ENCODE data around the gene VAMP5. TPM values are rescaled to one million over a fixed set of nuclear protein-coding genes. Genes with fewer than 3 reads are reported as not detected.

The VAMP5 gene
- total and polyA plus RNA-seq, 4 donors = 9.7 to 74.6 (median 40.2) TPM

DNA sequence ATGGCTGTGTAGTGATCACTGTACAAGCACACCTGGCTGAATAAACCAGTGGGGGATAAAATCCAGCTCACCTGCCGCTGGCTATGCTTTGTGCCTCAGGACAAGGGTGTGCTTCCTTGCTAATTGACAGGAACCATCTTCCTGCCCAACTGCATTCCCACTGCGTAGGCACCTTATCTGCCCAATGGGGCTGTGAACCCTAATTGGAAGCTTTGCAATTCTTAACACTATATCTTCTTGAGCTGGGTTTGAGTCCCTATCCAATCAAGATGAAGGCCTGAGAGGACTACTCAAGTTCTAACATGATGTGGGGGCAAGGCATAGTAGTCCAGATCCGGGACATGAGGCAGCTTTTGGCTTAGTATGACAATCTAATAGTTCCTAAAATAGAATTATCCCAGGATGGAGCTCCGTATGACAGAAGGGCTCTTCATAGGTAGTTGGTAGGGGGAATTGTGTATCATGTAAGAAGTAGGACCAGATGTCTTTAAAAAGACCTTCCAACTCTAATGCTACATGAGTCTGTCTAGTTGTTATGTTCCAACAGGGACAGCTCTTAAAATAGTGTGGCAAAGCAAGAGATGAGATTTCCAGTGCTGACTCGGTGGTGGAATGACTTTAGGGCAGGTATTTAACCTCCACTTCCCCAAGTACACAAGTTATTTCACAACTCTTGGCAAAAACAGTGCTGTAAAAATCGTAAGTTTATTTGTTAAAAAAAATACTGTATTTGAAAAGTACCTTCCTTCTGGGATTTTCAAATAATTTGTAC is 20.5 kb downstream of the VAMP5 start:
- TF ChIP-seq, protein P1, sequence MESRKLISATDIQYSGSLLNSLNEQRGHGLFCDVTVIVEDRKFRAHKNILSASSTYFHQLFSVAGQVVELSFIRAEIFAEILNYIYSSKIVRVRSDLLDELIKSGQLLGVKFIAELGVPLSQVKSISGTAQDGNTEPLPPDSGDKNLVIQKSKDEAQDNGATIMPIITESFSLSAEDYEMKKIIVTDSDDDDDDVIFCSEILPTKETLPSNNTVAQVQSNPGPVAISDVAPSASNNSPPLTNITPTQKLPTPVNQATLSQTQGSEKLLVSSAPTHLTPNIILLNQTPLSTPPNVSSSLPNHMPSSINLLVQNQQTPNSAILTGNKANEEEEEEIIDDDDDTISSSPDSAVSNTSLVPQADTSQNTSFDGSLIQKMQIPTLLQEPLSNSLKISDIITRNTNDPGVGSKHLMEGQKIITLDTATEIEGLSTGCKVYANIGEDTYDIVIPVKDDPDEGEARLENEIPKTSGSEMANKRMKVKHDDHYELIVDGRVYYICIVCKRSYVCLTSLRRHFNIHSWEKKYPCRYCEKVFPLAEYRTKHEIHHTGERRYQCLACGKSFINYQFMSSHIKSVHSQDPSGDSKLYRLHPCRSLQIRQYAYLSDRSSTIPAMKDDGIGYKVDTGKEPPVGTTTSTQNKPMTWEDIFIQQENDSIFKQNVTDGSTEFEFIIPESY (IDR thresholded peaks at IDR 0.05) = no peak
- TF ChIP-seq NR2F2 (IDR thresholded peaks at IDR 0.05) (no peak), YY1 (IDR thresholded peaks at IDR 0.05) (no peak), RXRA (IDR thresholded peaks at IDR 0.05) (peak in 1 of 2 donors; percentile 50), FOXA1 (IDR thresholded peaks at IDR 0.05) (no peak), JUND (IDR thresholded peaks at IDR 0.05) (no peak), FOXA2 (IDR thresholded peaks at IDR 0.05) (peak; percentile 71), GABPA (IDR thresholded peaks at IDR 0.05 in 1 of 2, conservative IDR thresholded peaks at IDR 0.05 in 1 of 2) (peak in 1 of 2 donors; percentile 11), HNF4G (IDR thresholded peaks at IDR 0.05) (no peak), RAD21 (IDR thresholded peaks at IDR 0.05) (peak; percentile 7 to 29), HNF4A (conservative IDR thresholded peaks at IDR 0.05) (peak; percentile 7 to 53), EGR1 (IDR thresholded peaks at IDR 0.05; ENCODE audit: low read depth in 2 of 2) (no peak), TAF1 (conservative IDR thresholded peaks at IDR 0.05) (no peak), SP1 (IDR thresholded peaks at IDR 0.05) (no peak)
- TF ChIP-seq, protein P2, sequence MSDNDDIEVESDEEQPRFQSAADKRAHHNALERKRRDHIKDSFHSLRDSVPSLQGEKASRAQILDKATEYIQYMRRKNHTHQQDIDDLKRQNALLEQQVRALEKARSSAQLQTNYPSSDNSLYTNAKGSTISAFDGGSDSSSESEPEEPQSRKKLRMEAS (IDR thresholded peaks at IDR 0.05) = no peak
- TF ChIP-seq, protein P3, sequence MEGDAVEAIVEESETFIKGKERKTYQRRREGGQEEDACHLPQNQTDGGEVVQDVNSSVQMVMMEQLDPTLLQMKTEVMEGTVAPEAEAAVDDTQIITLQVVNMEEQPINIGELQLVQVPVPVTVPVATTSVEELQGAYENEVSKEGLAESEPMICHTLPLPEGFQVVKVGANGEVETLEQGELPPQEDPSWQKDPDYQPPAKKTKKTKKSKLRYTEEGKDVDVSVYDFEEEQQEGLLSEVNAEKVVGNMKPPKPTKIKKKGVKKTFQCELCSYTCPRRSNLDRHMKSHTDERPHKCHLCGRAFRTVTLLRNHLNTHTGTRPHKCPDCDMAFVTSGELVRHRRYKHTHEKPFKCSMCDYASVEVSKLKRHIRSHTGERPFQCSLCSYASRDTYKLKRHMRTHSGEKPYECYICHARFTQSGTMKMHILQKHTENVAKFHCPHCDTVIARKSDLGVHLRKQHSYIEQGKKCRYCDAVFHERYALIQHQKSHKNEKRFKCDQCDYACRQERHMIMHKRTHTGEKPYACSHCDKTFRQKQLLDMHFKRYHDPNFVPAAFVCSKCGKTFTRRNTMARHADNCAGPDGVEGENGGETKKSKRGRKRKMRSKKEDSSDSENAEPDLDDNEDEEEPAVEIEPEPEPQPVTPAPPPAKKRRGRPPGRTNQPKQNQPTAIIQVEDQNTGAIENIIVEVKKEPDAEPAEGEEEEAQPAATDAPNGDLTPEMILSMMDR (IDR thresholded peaks at IDR 0.05; ENCODE audit: low read depth, low read length, missing input control) = no peak
- TF ChIP-seq, protein P4, sequence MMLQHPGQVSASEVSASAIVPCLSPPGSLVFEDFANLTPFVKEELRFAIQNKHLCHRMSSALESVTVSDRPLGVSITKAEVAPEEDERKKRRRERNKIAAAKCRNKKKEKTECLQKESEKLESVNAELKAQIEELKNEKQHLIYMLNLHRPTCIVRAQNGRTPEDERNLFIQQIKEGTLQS (IDR thresholded peaks at IDR 0.05) = no peak
- TF ChIP-seq, protein P5, sequence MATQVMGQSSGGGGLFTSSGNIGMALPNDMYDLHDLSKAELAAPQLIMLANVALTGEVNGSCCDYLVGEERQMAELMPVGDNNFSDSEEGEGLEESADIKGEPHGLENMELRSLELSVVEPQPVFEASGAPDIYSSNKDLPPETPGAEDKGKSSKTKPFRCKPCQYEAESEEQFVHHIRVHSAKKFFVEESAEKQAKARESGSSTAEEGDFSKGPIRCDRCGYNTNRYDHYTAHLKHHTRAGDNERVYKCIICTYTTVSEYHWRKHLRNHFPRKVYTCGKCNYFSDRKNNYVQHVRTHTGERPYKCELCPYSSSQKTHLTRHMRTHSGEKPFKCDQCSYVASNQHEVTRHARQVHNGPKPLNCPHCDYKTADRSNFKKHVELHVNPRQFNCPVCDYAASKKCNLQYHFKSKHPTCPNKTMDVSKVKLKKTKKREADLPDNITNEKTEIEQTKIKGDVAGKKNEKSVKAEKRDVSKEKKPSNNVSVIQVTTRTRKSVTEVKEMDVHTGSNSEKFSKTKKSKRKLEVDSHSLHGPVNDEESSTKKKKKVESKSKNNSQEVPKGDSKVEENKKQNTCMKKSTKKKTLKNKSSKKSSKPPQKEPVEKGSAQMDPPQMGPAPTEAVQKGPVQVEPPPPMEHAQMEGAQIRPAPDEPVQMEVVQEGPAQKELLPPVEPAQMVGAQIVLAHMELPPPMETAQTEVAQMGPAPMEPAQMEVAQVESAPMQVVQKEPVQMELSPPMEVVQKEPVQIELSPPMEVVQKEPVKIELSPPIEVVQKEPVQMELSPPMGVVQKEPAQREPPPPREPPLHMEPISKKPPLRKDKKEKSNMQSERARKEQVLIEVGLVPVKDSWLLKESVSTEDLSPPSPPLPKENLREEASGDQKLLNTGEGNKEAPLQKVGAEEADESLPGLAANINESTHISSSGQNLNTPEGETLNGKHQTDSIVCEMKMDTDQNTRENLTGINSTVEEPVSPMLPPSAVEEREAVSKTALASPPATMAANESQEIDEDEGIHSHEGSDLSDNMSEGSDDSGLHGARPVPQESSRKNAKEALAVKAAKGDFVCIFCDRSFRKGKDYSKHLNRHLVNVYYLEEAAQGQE (IDR thresholded peaks at IDR 0.05) = peak; percentile 62
- peak overlapping the region in 1 of 3 donors; percentile 14 for H3K4me3 ChIP-seq (ENCODE audit: low read depth in 1 of 3, low read length in 3 of 3)
- no peak for DNase-seq (ENCODE audit: low spot score)
- no peaks in the 10 kb centered on the region for H3K27me3 ChIP-seq (ENCODE audit: control insufficient read depth in 4 of 4, insufficient read depth in 4 of 4, low read length in 3 of 4)
- 46% methylated on average over 6 of the region's 6 CpGs for WGBS
- H3K4me1 ChIP-seq (ENCODE audit: control insufficient read depth in 4 of 4, insufficient read depth in 4 of 4, low read length in 3 of 4) = peaks cover 5 to 61% (median 49%) of the 10 kb centered on the region in 4 donors
- peaks cover 0 to 10% (median 5%) of the 10 kb centered on the region in 4 donors for H3K36me3 ChIP-seq (ENCODE audit: control insufficient read depth in 4 of 4, insufficient read depth in 3 of 4, low read depth in 1 of 4, low read length in 3 of 4)
- H3K9ac ChIP-seq (ENCODE audit: low read depth in 1 of 2, low read length in 2 of 2) = no peak overlapping the region
- H3K27ac ChIP-seq (ENCODE audit: low read depth in 1 of 2, low read length in 2 of 2) = peak overlapping the region; percentile 70 to 76
- H3K9me3 ChIP-seq (ENCODE audit: control insufficient read depth in 4 of 4, low read length in 3 of 4) = no peaks in the 10 kb centered on the region
